ENCODE data around the gene GCDH.

GRCh38 chr19:12873891-12874745 is 16.8 kb upstream of the GCDH start:
- TF ChIP-seq, protein P1, sequence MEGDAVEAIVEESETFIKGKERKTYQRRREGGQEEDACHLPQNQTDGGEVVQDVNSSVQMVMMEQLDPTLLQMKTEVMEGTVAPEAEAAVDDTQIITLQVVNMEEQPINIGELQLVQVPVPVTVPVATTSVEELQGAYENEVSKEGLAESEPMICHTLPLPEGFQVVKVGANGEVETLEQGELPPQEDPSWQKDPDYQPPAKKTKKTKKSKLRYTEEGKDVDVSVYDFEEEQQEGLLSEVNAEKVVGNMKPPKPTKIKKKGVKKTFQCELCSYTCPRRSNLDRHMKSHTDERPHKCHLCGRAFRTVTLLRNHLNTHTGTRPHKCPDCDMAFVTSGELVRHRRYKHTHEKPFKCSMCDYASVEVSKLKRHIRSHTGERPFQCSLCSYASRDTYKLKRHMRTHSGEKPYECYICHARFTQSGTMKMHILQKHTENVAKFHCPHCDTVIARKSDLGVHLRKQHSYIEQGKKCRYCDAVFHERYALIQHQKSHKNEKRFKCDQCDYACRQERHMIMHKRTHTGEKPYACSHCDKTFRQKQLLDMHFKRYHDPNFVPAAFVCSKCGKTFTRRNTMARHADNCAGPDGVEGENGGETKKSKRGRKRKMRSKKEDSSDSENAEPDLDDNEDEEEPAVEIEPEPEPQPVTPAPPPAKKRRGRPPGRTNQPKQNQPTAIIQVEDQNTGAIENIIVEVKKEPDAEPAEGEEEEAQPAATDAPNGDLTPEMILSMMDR (IDR thresholded peaks at IDR 0.05), result no peak
- no peak for TF ChIP-seq POLR2A (IDR thresholded peaks at IDR 0.05)

Data from right lobe of liver (tissue), 4 donors.